Adrenal gland (tissue), 12 donors: ENCODE measurements around the gene CORO2B. TPM values are rescaled to one million over a fixed set of nuclear protein-coding genes. Genes with fewer than 3 reads are reported as not detected.

ENCODE experiments used
- DNase-seq, 7 donors: peaks; one replicate each; pipeline ENCODE4 v3.0.0-alpha.2; 2019 to 2020
- H3K27ac ChIP-seq, 5 donors: fragments of 200-600 bp; sonication (generic) in 4 of 5; 1 replicate in 3 of 5; 2 replicates in 2 of 5; pipeline versions ENCODE4 v1.5.1 to v1.8.0; 2016 to 2020; ENCODE audit warnings: mild to moderate bottlenecking in 1 of 5
- H3K27me3 ChIP-seq: fragments of 200-600 bp; 2 replicates; pipeline ENCODE4 v1.8.0; 2021
- H3K36me3 ChIP-seq, 2 donors: fragments of 200-600 bp; replicated peaks in 1 of 2; 1 replicate in 1 of 2; 2 replicates in 1 of 2; pipeline versions ENCODE4 v1.5.1 to v1.8.0; 2018 to 2022
- H3K4me1 ChIP-seq, 2 donors: fragments of 200-600 bp; replicated peaks in 1 of 2; 1 replicate in 1 of 2; 2 replicates in 1 of 2; pipeline versions ENCODE4 v1.5.1 to v1.8.0; 2018 to 2021
- H3K4me3 ChIP-seq, 4 donors: fragments of 200-600 bp; sonication (generic) in 3 of 4; one replicate each; pipeline ENCODE4 v1.5.1; 2016 to 2018
- H3K9me3 ChIP-seq, 3 donors: fragments of 200-600 bp; sonication (generic) in 1 of 3; replicated peaks in 1 of 3; 1 replicate in 2 of 3; 2 replicates in 1 of 3; pipeline versions ENCODE4 v1.5.1 to v1.8.0; 2016 to 2021
- CTCF ChIP-seq, 6 experiments: fragments of 450-650 bp in 4 of 6; fragments of 200-600 bp in 2 of 6; sonication (generic) in 1 of 6; IDR thresholded peaks; 1 replicate in 5 of 6; 2 replicates in 1 of 6; pipeline versions ENCODE4 v1.5.1 to v1.8.0; 2016 to 2021; ENCODE audit warnings: antibody characterized with exemption in 6 of 6, mild to moderate bottlenecking in 2 of 6, moderate library complexity in 1 of 6
- POLR2A ChIP-seq, 2 donors: fragments of 450-650 bp; IDR thresholded peaks; one replicate each; pipeline ENCODE4 v1.6.1; 2017; ENCODE audit warnings: antibody characterized with exemption in 2 of 2, mild to moderate bottlenecking in 2 of 2, moderate library complexity in 1 of 2
- WGBS, 4 donors: extraction: QIAGEN DNeasy Blood & Tissue Kit in 2 of 4; methylation state at CpG; one replicate each; pipeline versions ENCODE4 v1.1.5 to v1.1.7; 2013 to 2017; 5-methylcytosine and 5-hydroxymethylcytosine counted together
- intact Hi-C, 2 donors: fragments of 100-400 bp; cut with DNase I; formaldehyde crosslinking; loops; one replicate each; pipeline versions ENCODE4 v1.14.1 to v1.15.0; 2022 to 2023
- polyA plus RNA-seq, 3 donors: library from polyadenylated mRNA; stranded (reverse); fragments of 200-250 nt in 2 of 3; fragments of 350-450 nt in 1 of 3; fragmentation: Illumina TruSeq in 1 of 3; extraction: RNeasy Lipid Tissue Mini Kit (QIAGEN cat#74804) in 1 of 3; gene quantifications; one replicate each; pipeline ENCODE4 v1.2.3, GENCODE V29; 2013 to 2014
- total RNA-seq, 9 donors: library from RNA; depleted of rRNA in 4 of 9; stranded (reverse); fragments of >200 nt in 4 of 9; fragments of 120-200 nt in 1 of 9; fragmentation: NEBNext Ultra II Directional in 1 of 9; extraction: Animal tissue kit (Norgen Biotek cat#: 25700) in 1 of 9; gene quantifications; one replicate each; pipeline versions ENCODE4 v1.1.0 to v1.2.4, GENCODE V29; 2013 to 2023
- donor health status: healthy with polysubstance abuse.
- donor health status: Bipolar disorder and iron deficiency.
- donor health status: DM: yes; HTN: yes; CAD: no.
- donor health status: DM: no; HTN: no; CAD: no.
- donor health status: DM: no; HTN: no; CAD: no.
- donor health status: DM: yes; HTN: yes; CAD: no.

The CORO2B gene
- total and polyA plus RNA-seq, 12 donors = 2.8 to 8.4 (median 4.3) TPM

GRCh38 chr15:68709876-68710275 lies 131.1 kb downstream of the CORO2B start:
- intact Hi-C loops = no loop called here
- Histone ChIP-seq H3K27ac (no peak overlapping the region), H3K4me3 (no peak overlapping the region), H3K4me1 (peaks cover 0 to 1% of the 10 kb centered on the region in 2 donors), H3K27me3 (no peaks in the 10 kb centered on the region), H3K9me3 (no peaks in the 10 kb centered on the region), H3K36me3 (no peaks in the 10 kb centered on the region)
- DNase-seq = no peak
- 65 to 83% (median 76%) methylated on average over 1 of the region's 1 CpG for WGBS, 4 donors
- TF ChIP-seq POLR2A (IDR thresholded peaks at IDR 0.05) (no peak), CTCF (IDR thresholded peaks at IDR 0.05) (no peak)

DNA sequence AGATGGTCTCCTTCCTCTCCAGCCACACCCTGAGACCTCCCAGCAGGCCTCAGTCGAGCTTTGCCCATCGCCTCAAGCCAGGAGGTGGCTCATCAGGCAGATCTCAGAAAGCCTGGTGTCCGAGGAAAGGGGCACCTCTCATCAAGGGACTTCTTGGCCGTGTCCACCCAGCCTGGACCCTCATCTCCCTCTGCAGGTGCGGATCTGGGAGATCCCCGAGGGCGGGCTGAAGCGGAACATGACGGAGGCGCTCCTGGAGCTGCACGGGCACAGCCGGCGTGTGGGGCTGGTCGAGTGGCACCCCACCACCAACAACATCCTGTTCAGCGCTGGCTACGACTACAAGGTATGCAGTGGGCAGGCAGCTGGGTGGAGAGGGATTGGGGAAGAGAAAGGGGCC lies 131.7 kb downstream of the CORO2B start:
- no peak for TF ChIP-seq POLR2A (IDR thresholded peaks at IDR 0.05)
- no peak for TF ChIP-seq CTCF (IDR thresholded peaks at IDR 0.05)

GRCh38 chr15:68711406-68711805 lies 132.6 kb downstream of the CORO2B start:
- intact Hi-C loops = no loop called here
- DNase-seq = no peak
- 63 to 88% (median 87%) methylated on average over 5 to 10 of the region's 10 CpGs for WGBS, 4 donors
- TF ChIP-seq POLR2A (IDR thresholded peaks at IDR 0.05) = no peak
- TF ChIP-seq CTCF (IDR thresholded peaks at IDR 0.05) = no peak
- Histone ChIP-seq H3K27me3 (no peaks in the 10 kb centered on the region), H3K4me1 (no peaks in the 10 kb centered on the region), H3K36me3 (no peaks in the 10 kb centered on the region), H3K4me3 (no peak overlapping the region), H3K9me3 (no peaks in the 10 kb centered on the region), H3K27ac (no peak overlapping the region)

More for the DNA sequence above, 131.7 kb downstream of the CORO2B start:
- 88 to 95% (median 90%) methylated on average over 11 to 16 of the region's 16 CpGs for WGBS, 4 donors
- Histone ChIP-seq H3K27ac (no peak overlapping the region), H3K36me3 (no peaks in the 10 kb centered on the region), H3K4me1 (no peaks in the 10 kb centered on the region), H3K9me3 (no peaks in the 10 kb centered on the region), H3K27me3 (no peaks in the 10 kb centered on the region), H3K4me3 (no peak overlapping the region)
- no peak for DNase-seq
- intact Hi-C loops = no loop called here

- DNase-seq = no peak
- no peaks in the 10 kb centered on the region for H3K9me3 ChIP-seq
- H3K4me1 ChIP-seq = no peaks in the 10 kb centered on the region
- H3K36me3 ChIP-seq = no peaks in the 10 kb centered on the region
- intact Hi-C loops = no loop called here
- no peaks in the 10 kb centered on the region for H3K27me3 ChIP-seq
- TF ChIP-seq POLR2A (IDR thresholded peaks at IDR 0.05) (no peak), CTCF (IDR thresholded peaks at IDR 0.05) (no peak)
- WGBS, 4 donors = 70 to 82% (median 76%) methylated on average over 3 to 4 of the region's 4 CpGs
- H3K4me3 ChIP-seq = no peak overlapping the region
- H3K27ac ChIP-seq = no peak overlapping the region
Measured at GRCh38 chr15:68712886-68713285, 134.1 kb downstream of the CORO2B start.
